Measurements from ENCODE around the gene ZNF618.

Gene ZNF618

GRCh38 chr9:114061292-114061691, 185.2 kb downstream of the ZNF618 start:
- DNase-seq (ENCODE audit: low spot score), result no peak

- DNase-seq (ENCODE audit: low spot score), result no peak
Measured at GRCh38 chr9:114061830-114062474, 185.8 kb downstream of the ZNF618 start.

DNA sequence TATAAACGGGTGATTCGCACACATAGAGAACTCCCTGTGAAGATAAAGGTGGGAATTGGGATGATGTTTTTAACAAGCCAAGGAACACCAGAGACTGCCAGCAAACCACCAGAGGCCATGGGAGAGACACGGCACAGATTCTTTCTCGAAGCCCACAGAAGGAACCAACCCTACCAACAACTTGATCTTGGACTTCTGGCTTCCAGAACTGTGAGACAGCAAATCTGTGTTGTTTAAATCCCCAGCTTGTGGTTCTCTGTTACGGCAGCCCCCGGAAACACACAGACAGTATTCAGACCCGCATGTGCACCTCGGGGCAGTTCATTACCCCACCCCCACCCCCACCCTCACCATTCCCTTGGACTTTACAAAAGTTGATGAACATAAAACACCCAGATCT, 189.2 kb downstream of the ZNF618 start:
- DNase-seq (ENCODE audit: low spot score), result no peak

DNA sequence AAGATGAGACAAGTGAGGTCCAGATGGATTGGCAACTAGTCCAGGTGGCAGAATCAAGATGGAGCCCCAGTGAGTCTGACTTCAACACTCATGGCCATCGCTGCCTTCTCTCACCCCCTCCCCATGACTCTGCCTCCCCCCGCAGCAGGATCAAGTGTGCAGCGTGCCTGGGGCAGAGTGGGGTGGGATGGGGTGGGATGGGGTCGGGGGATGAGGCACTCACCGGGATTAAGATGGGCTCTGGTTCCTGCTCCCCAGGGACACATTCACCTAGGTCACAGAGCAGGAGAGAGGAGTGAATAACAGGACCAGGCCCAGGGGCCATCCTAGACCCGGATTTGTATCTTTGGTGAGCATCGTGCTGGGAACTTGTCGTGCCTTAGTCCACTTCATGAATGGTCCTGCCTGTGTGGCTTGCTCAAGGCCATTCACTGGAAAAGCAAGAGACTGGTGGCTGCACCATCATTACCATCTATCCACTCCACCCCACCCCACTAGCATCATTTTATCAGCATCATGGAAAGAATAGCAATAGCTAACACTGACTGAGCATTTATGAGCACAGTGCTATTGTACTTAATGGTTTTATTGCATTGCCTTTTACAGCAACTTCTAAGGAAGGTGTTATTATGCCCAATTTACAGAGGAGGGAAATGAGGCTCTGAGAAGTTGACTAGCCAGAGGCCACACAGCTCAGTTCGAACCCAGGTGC, 193.5 kb downstream of the ZNF618 start:
- DNase-seq (ENCODE audit: low spot score), result no peak

DNA sequence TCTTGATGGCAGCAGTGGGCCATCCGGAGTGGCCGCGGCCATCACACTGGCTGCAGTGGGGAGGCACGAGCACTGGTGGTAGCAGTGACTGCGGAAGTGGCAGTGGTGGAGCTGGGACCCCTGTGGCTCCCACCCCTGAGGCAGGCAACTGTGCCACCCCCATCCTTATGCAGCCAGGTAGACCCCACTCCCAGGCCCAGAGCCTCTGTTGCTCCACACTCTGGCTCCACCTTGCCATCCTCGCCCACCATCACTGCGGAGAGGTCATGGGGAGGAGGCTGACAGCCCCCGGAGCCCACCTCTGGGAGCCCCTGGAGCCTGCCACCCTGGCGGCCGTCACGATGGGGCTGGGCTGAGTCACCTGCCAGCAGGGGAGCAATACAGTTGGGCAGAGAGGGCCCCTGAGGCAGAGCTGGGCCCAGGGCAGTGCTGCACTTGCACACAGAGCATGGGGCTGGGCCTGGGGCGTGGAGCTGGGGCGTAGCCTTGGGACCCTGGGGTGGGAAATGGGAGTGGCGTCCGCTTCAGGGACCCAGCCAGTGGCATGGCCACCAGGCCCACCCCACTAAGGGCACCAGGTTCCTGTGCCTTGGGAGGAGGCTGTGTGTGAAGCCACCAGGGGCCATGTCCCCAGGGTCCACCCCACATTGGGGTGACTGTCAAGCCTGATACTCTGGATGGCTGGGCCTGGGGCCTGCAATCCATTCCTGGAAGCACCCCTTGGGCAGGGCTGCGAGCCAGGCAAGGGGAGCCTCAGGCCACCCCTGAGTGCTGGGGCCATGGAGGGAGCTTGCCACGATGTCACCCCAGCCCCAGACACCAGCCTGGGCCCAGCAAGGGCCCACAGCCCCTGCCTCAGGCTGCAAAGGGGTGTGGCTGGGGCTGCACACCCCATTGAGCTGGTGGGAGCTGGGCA, 194.3 kb downstream of the ZNF618 start:
- no peak for DNase-seq (ENCODE audit: low spot score)

GRCh38 chr9:114071197-114071795, 195.2 kb downstream of the ZNF618 start:
- DNase-seq (ENCODE audit: low spot score), result no peak

DNA sequence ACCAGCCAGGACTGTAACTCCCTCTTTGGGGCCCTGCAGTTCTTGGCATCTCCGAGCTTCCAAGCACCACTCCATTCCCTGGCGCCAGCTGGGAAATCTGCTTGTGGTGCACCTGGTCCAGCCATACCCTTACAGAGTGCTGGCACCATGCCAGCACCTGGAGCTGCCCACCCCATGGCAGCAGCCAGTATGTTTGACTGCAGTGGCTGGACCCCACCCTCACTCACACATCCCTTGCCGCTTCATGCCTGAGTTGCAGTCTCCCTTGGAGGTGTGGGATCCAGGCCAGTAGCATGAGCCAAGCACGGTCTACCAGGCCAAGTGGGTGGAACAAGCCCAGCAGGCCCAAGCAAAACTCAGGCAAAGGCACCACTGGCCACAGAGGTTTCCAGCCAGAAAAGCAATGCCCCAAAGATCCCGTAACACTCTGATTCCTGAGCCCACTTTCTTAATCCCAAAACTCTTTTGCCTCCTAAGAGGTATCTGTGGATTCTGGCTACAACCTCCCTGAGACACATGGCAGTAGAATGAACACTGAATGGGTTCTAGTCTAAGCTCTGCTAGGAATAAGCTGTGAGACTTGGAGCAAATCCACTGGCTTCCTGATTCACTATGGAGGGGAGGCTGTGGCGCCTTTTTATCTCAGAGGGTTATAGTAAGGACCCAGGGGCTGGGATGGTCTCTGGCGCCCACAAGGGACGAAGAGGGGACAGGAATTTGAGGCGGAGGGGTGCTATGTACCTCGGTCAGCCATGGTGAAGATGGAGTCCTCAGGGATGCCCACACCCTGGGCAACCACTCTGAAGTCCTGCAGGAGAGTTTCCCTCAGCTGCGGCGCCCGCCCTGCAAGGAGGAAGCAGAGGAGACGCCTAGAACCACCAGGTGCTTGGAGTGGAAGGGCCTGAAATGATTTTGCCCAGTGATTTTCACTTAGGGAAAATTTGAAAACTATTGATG, 196.4 kb downstream of the ZNF618 start:
- no peak for DNase-seq (ENCODE audit: low spot score)

GRCh38 chr9:114075602-114076001, 199.5 kb downstream of the ZNF618 start:
- DNase-seq (ENCODE audit: low spot score), result no peak

- DNase-seq (ENCODE audit: low spot score), result no peak
Measured at GRCh38 chr9:114076237-114077161, 200.4 kb downstream of the ZNF618 start.

- no peak for DNase-seq (ENCODE audit: low spot score)
Measured at GRCh38 chr9:114077162-114077837, 201.2 kb downstream of the ZNF618 start.

DNA sequence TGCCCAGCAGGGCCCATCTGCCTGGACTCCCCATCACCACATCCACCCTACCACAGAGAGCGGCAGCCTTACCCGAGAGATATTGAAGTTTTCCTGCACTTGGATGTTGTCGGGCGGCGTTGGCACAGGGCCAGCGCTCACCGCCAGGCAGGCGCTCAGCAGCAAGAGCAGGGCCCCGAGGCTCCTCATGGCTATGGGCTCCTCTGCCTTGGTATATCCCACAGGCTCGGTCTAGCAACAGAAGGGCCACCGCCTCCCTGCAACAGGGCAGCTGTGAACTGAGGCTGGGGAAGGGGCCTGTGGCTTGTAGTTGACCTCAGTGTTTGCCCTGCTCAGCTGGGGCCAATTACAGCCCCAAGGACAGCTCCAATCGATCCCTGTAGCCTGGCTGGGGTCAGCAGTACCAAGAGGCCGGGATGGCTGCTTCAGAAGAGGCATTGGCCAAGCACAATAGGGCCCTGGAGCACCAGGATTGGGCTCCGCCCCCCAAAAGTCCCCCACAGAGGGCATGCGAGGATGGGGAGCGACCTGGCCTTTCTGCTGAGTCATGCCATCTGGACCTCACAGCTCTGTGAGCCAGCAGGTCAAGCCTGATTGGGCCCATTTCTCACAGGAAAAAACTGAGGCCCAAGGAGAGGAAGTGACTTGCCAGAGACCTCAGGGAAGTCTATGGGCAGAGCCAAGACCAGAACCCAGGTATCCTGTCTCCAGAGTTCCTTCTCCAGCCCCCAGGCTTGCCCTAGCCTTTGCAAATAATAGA, 202.1 kb downstream of the ZNF618 start, which contains the start of gene AMBP:
Gene AMBP (minus strand): TSS at position 280 of the 760 bp plus-strand sequence. CDS start 91 bp downstream, at position 189.
- DNase-seq (ENCODE audit: low spot score), result no peak

- DNase-seq (ENCODE audit: low spot score), result no peak
Measured at GRCh38 chr9:114078781-114079156, 202.7 kb downstream of the ZNF618 start.

DNA sequence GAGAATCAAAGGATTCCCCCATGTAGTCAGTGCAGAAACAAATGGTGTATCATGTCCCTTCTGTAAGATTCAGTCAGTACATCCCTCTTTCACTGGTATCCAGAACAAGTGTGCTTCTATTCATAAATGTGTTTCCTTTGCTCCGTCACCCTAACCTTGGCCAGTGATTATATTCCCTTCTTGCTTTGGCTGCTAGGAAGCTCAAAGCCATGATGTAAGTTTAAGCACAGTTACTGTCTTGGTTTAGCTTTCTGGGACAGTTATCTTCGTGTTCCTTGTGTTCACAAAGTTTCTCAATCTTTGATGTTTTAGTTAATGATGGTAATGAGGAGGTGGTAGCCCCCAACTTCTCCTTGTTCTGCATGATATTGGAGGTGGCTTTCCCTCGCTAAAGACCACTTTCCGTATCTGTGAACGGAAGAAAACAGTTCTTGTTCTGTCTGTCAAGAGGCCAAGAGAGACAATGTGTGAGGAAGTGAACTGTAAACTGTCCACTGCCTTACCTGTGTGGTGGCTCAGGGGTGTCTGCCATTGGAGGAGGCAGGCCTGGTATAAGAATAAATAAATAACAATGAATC, 204.2 kb downstream of the ZNF618 start:
- DNase-seq (ENCODE audit: low spot score), result no peak

- DNase-seq (ENCODE audit: low spot score), result no peak
Measured at GRCh38 chr9:114080773-114081440, 204.8 kb downstream of the ZNF618 start.

- DNase-seq (ENCODE audit: low spot score), result no peak
Measured at GRCh38 chr9:114081441-114082016, 205.4 kb downstream of the ZNF618 start.

GRCh38 chr9:114082017-114082762, 206.1 kb downstream of the ZNF618 start:
- DNase-seq (ENCODE audit: low spot score), result peak; percentile 76

Measured in SW480 (cell line).